Sigmoid colon (tissue), 7 donors: Measurements from ENCODE around the gene GJB3. TPM values are rescaled to one million over a fixed set of nuclear protein-coding genes. Genes with fewer than 3 reads are reported as not detected.

ENCODE experiments used
- DNase-seq: peaks from one replicate; pipeline ENCODE4 v3.0.0-alpha.2; 2019
- H3K27ac ChIP-seq, 4 donors: fragments of 200-600 bp; sonication (generic); one replicate each; pipeline ENCODE4 v1.5.1; 2016 to 2019; ENCODE audit warnings: mild to moderate bottlenecking in 1 of 4
- H3K27me3 ChIP-seq, 3 donors: fragments of 200-600 bp; sonication (generic); one replicate each; pipeline ENCODE4 v1.5.1; 2019; ENCODE audit warnings: mild to moderate bottlenecking in 1 of 3
- H3K36me3 ChIP-seq, 4 donors: fragments of 200-600 bp; sonication (generic); one replicate each; pipeline ENCODE4 v1.5.1; 2016 to 2019
- H3K4me1 ChIP-seq, 4 donors: fragments of 200-600 bp; sonication (generic); one replicate each; pipeline ENCODE4 v1.5.1; 2017 to 2019
- H3K4me3 ChIP-seq, 4 donors: fragments of 200-600 bp; sonication (generic); one replicate each; pipeline ENCODE4 v1.5.1; 2017 to 2019; ENCODE audit warnings: mild to moderate bottlenecking in 2 of 4, moderate library complexity in 1 of 4
- H3K9me3 ChIP-seq, 4 donors: fragments of 200-600 bp in 3 of 4; sonication (generic) in 3 of 4; one replicate each; pipeline versions ENCODE4 v1.5.1 to v1.6.1; 2013 to 2019
- CTCF ChIP-seq, 4 experiments: fragments of 450-650 bp in 3 of 4; fragments of 200-600 bp in 1 of 4; IDR thresholded peaks; one replicate each; pipeline ENCODE4 v1.5.1; 2016 to 2019; ENCODE audit warnings: antibody characterized with exemption in 4 of 4, mild to moderate bottlenecking in 3 of 4, moderate library complexity in 2 of 4
- EP300 ChIP-seq, 4 donors: sonication (generic); formaldehyde crosslinking; IDR thresholded peaks; one replicate each; pipeline ENCODE4 v1.6.1; 2017; ENCODE audit warnings: antibody characterized with exemption in 4 of 4
- POLR2A ChIP-seq, 2 donors: fragments of 450-650 bp; IDR thresholded peaks; one replicate each; pipeline ENCODE4 v1.6.1; 2016; ENCODE audit warnings: antibody characterized with exemption in 2 of 2, mild to moderate bottlenecking in 2 of 2, moderate library complexity in 2 of 2
- POLR2AphosphoS5 ChIP-seq, 4 donors: sonication (generic); formaldehyde crosslinking; IDR thresholded peaks; one replicate each; pipeline ENCODE4 v1.6.1; 2017; ENCODE audit warnings: antibody characterized with exemption in 4 of 4
- WGBS, 2 donors: extraction: QIAGEN DNeasy Blood & Tissue Kit; methylation state at CpG; one replicate each; pipeline ENCODE4 v1.1.7; 2013; 5-methylcytosine and 5-hydroxymethylcytosine counted together
- intact Hi-C: fragments of 100-400 bp; cut with DNase I; formaldehyde crosslinking; loops from one replicate; pipeline ENCODE4 v1.15.1; 2023
- polyA plus RNA-seq, 3 donors: library from polyadenylated mRNA; stranded (reverse); fragments of 200-250 nt; gene quantifications; one replicate each; pipeline ENCODE4 v1.2.3, GENCODE V29; 2013
- total RNA-seq, 4 donors: library from RNA; depleted of rRNA; stranded (reverse); fragments of >200 nt; gene quantifications; one replicate each; pipeline ENCODE4 v1.1.0, GENCODE V29; 2016
- donor health status: healthy with polysubstance abuse.
- donor health status: Bipolar disorder and iron deficiency.
- donor health status: healthy.

The GJB3 gene
- total and polyA plus RNA-seq, 7 donors, result 1.2 to 11.0 (median 1.8) TPM; not detected in 4

- 45 to 56% methylated on average over 10 of the region's 10 CpGs for WGBS, 2 donors
- no peak for TF ChIP-seq EP300 (IDR thresholded peaks at IDR 0.05)
- TF ChIP-seq POLR2A (IDR thresholded peaks at IDR 0.05), result no peak
- TF ChIP-seq POLR2AphosphoS5 (IDR thresholded peaks at IDR 0.05), result no peak
- no peak for TF ChIP-seq CTCF (IDR thresholded peaks at IDR 0.05)
- DNase-seq, result no peak
- intact Hi-C loops, result no loop called here
- peaks cover 0 to 7% (median 0%) of the 10 kb centered on the region in 4 donors for H3K36me3 ChIP-seq
- peaks cover 0 to 7% (median 3%) of the 10 kb centered on the region in 4 donors for H3K4me1 ChIP-seq
- peak overlapping the region in 1 of 4 donors; percentile 37 for H3K4me3 ChIP-seq
- H3K27me3 ChIP-seq, result peaks cover 4 to 22% (median 13%) of the 10 kb centered on the region in 3 donors
- H3K9me3 ChIP-seq, result no peaks in the 10 kb centered on the region
- peak overlapping the region in 3 of 4 donors; percentile 21 to 49 (median 40) for H3K27ac ChIP-seq
These were observed 11.4 kb downstream of the GJB3 start for GRCh38 chr1:34792424-34792823.

GRCh38 chr1:34792868-34793727 lies 12.1 kb downstream of the GJB3 start, which contains the start of gene GJA4:
Gene GJA4, plus strand, starts transcription at chr1:34792999. Its CDS starts 1,215 bp downstream, at chr1:34794214.
- peaks cover 4 to 22% (median 13%) of the 10 kb centered on the region in 3 donors for H3K27me3 ChIP-seq
- H3K4me3 ChIP-seq, result peak within 1 kb of the TSS in 3 of 4 donors; percentile 17 to 37 (median 27)
- WGBS, 2 donors, result 10 to 12% methylated on average over 45 of the region's 45 CpGs
- H3K36me3 ChIP-seq, result peaks cover 0 to 7% (median 0%) of the 10 kb centered on the region in 4 donors
- peaks cover 0 to 7% (median 3%) of the 10 kb centered on the region in 4 donors for H3K4me1 ChIP-seq
- DNase-seq, result no peak
- TF ChIP-seq POLR2AphosphoS5 (IDR thresholded peaks at IDR 0.05), result peak in 2 of 4 donors; percentile 48 to 56
- no peak for TF ChIP-seq EP300 (IDR thresholded peaks at IDR 0.05)
- intact Hi-C loops, result no loop called here
- no peaks in the 10 kb centered on the region for H3K9me3 ChIP-seq
- H3K27ac ChIP-seq, result peak within 1 kb of the TSS; percentile 35 to 49 (median 38)

GRCh38 chr1:34794001-34794789 lies 13.2 kb downstream of the GJB3 start:
- DNase-seq, result no peak
- Histone ChIP-seq H3K4me3 (peak overlapping the region in 3 of 4 donors; percentile 16 to 37 (median 27)), H3K27ac (peak overlapping the region in 2 of 4 donors; percentile 37 to 46), H3K36me3 (peaks cover 0 to 7% (median 0%) of the 10 kb centered on the region in 4 donors), H3K9me3 (no peaks in the 10 kb centered on the region), H3K27me3 (peaks cover 4 to 22% (median 13%) of the 10 kb centered on the region in 3 donors), H3K4me1 (peaks cover 0 to 7% (median 3%) of the 10 kb centered on the region in 4 donors)
- WGBS, 2 donors, result 89 to 91% methylated on average over 40 of the region's 40 CpGs
- no peak for TF ChIP-seq EP300 (IDR thresholded peaks at IDR 0.05)
- no peak for TF ChIP-seq POLR2A (IDR thresholded peaks at IDR 0.05)
- no peak for TF ChIP-seq CTCF (IDR thresholded peaks at IDR 0.05)
- TF ChIP-seq POLR2AphosphoS5 (IDR thresholded peaks at IDR 0.05), result no peak
- intact Hi-C loops, result no loop called here

GRCh38 chr1:34794790-34795180 lies 13.8 kb downstream of the GJB3 start:
- Histone ChIP-seq H3K36me3 (peaks cover 0 to 7% (median 0%) of the 10 kb centered on the region in 4 donors), H3K4me3 (peak overlapping the region in 3 of 4 donors; percentile 11 to 37 (median 27)), H3K4me1 (peaks cover 0 to 7% (median 3%) of the 10 kb centered on the region in 4 donors), H3K27me3 (peaks cover 4 to 22% (median 13%) of the 10 kb centered on the region in 3 donors), H3K9me3 (no peaks in the 10 kb centered on the region), H3K27ac (peak overlapping the region in 1 of 4 donors; percentile 46)
- 91 to 92% methylated on average over 12 of the region's 12 CpGs for WGBS, 2 donors
- intact Hi-C loops, result no loop called here
- no peak for DNase-seq
- TF ChIP-seq CTCF (IDR thresholded peaks at IDR 0.05) (no peak), POLR2A (IDR thresholded peaks at IDR 0.05) (no peak), POLR2AphosphoS5 (IDR thresholded peaks at IDR 0.05) (no peak), EP300 (IDR thresholded peaks at IDR 0.05) (no peak)
